HG03175 (cell line): ENCODE data around the gene DENND2A.
"Not testable (repeated sequence)": the region's sequence is repeated elsewhere in the genome, so short reads cannot be mapped to it uniquely, and the experiment has no call there.

Source experiments
- ATAC-seq: cut with Tn5 transposase; IDR thresholded peaks from one replicate; pipeline ENCODE4 v1.9.1; 2021; ENCODE audit warnings: mild to moderate bottlenecking, moderate library complexity; ENCODE audit not compliant: unreplicated experiment

The DENND2A gene

DNA sequence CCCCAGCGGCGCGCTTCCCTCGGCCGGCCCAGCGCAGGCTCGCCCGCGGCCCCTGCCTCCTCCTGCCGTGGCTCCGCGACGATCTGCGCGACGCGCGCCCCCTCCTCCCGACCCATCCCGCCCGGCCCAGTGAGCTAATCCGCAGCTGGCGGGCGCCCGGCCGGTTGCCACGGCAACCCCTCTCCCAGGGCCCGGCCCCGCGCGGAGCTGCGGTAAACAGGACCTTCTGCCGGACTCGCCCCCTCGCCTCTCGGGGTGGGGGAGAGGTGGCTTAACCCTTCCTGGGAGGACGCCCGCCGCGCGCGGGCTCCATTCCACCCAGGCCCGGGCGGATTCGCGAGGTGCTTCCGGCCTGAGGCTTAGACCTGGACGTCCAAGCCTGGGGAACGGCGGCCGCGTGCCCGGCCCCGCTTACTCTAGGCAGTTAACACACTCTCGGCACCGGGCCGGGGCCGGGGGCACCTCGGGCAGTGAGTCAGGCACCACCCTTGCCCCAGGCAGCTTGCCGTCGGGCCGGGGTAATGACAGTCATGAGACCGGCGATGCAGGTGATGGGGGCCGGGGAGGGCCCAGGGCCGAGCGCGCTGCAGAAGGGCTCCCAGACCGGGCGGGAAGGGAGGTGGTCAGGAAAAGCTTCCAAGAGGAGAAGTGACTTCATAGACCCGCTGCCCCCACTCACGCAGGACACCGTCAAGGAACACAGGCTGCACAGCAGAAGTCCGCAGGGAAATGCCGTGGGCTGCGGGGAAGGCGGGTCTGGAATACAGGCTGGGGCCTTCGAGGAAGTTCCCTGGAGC lies at the start of gene DENND2A:
TSS of gene DENND2A (minus strand) at position 87 of the 797 bp plus-strand sequence. CDS start 38,416 bp downstream, outside the sequence.
- ATAC-seq: no peak

GRCh38 chr7:140689199-140690152 lies 48.9 kb upstream of the DENND2A start:
- ATAC-seq: no peak

DNA sequence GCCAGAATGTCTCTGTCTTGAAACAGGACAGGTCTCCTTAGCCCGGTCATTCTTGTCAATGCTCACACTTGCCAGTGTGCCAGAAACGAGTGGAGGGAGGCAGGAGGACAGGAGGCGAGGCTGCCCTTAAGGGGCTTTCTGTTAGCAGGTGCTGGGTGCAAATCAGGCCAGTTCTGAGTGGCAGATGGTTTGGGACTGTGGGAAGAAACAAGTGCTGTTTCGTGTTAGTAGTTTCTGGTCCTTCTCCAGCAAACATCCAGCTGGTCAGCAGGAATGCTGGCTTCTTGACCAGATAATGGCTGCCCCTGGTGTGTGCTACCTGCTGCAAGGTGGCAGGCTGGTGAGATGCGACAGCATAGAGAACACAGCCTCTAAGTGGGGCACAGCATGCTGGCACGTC lies 47.7 kb upstream of the DENND2A start:
- no peak for ATAC-seq

DNA sequence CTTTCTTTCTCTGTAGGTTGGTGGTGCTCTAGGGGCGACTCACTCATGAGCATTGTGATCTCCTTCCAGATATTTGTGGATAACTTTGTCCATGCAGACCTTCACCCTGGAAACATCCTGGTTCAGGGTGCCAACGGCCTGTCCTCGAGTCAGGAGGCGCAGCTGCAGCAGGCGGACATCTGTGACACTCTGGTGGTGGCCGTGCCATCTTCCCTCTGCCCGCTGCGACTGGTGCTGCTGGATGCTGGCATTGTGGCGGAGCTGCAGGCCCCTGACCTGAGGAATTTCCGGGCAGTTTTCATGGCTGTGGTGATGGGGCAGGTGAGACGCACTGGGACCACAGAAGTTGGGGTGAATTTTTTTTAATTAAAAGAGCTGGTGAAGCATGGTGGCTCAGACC lies 46.3 kb upstream of the DENND2A start:
- ATAC-seq: no peak

DNA sequence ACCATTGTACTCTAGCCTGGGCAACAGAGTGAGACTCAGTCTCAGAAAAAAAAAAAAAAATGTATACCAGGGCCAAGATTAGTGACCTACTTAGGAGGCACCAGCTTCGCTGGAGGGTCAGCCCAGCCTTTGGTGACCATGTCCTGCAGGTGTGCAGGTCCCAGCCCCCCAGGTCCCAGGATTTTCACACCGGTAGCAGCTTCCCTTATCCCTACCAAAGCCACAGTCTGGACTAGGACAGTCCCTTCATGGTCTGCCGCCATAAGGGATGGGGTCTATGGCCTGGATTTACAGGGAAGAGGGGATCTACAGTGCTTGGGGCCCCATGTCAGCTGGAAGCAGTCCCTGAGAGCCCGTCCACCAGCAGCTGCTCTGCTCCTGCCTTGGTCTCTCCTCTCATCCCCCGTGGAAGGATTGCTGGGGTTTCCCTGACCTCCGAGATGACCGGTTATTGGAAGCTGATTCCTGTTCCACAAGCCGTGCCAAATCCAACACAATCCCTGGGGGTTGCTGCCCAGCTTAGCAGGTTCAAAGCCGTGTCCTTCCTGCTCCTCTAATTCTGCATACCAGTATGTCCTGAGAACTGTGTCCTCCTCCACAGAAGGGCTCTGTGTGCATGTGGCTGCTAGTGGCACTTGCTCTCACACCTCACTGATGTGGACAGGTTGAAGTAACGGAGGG lies 44.9 kb upstream of the DENND2A start:
- ATAC-seq: no peak

DNA sequence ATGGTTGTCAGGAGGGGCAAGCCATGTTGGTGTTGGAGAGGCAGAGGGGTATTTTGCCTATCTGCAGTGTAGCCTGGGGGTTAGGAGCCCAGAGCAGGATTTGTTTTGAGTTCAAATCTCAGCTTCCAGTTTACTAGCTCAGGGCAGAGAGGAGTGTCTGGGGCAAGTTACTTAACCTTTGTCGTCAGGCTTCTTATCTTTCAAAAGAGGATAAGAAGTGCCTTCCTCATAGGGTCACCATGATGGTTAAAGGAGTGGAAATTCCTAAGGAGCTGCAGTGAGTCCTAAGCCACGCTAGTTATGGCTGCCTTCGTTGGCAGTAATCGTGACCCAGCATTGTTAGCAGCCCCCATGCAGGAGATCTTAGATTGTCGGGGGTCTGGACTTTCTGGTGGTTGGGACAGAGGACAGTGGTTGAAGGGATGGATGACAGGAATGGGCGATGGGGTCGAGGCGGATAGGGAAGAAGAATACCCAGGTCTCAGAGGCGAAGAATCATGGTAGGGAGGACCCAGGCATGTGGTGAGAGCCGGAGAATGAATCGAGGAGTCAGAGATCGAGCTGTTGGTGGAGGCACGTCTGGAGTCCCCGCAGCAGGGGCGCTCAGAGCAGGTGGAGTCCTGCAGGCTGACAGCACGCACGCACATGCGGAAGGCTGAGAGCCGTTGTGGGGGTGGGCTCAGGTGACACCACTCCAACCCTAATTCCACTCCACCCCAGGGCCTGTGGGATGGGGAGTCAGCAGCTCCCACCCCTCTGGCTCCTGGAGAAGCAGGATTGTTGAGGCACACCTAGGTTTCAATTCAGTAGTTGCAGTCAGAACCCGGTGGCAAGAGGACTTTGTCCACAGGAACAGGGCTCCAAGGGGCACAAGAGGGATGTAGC lies 43.7 kb upstream of the DENND2A start:
- ATAC-seq: no peak

- no peak for ATAC-seq
Measured at GRCh38 chr7:140683657-140684056, 43.0 kb upstream of the DENND2A start.

GRCh38 chr7:140681766-140682165 lies 41.2 kb upstream of the DENND2A start:
- no peak for ATAC-seq

DNA sequence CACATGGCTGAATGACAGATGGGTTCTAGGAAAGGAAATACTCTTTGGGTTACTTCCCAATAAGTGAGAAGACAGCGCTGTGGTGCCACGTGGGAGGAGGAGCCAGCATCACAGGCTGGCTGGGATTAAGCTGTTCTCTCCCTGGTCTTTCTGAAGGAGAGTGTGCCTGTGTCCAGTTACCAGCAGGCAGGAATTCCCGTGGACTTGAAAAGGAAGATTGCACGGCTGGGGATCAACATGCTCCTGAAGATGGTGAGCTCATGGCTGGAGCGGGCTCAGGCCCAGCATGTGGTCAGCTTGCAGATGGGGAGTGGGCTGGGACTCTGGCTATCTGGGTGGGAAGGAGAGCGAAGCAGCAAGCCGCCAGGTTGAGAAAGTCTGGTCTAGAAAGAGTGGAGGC lies 40.3 kb upstream of the DENND2A start:
- no peak for ATAC-seq

GRCh38 chr7:140679186-140679585 lies 38.6 kb upstream of the DENND2A start:
- ATAC-seq: no peak

GRCh38 chr7:140678816-140679130 lies 38.2 kb upstream of the DENND2A start:
- ATAC-seq: no peak

DNA sequence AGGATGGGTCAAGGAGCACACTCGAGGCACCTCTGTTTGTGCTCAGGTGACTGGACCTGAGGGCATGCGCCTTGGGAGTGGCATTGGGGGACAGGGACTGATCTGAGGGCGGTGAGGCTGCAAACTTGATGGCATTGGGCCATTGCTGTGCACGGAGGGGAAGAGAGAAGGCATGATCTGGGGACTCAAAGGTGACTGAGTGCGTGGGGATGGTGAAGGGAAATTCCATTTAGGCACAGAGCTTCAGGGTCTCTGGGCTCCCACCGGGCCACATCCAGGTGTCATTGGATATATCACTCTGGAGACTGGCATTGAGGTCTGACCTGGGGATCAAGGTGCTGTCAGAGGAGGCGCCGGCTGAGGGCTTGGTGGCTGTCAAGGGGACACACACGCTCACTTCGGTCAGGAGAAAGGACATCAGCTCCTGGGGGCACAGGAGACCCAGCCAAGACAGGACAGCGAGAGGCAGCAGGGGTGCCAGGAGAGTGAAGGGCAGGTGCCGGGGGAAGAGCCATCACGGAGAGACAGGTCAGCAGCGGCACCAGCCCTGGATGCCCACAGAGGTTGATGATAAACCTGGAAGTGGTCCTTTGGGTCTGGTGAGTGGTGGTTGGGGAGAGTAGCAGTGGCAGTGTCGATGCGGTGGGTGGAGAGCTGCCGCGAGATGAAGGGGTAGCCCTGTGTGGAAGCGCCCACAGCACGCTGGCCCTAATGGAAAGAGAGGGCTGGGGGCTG lies 37.6 kb upstream of the DENND2A start:
- no peak for ATAC-seq

DNA sequence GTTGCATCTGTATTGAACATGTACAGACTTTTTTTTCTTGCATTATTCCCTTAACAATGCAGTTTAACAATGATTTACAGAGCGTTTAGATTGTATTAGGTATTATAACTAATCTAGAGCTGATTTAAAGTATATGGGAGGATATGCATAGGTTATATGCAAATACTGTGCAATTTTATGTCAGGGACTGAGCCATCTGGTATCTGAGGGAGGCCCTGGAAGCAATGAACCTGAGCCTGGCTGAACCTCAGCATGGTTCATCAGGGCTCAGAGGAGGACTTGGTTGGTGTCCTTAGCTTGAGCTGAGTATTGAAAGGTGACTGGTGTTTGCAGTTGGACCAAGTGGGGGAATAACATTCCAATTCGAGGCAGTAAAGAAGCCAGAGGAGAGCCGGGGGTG lies 36.9 kb upstream of the DENND2A start:
- ATAC-seq: no peak

DNA sequence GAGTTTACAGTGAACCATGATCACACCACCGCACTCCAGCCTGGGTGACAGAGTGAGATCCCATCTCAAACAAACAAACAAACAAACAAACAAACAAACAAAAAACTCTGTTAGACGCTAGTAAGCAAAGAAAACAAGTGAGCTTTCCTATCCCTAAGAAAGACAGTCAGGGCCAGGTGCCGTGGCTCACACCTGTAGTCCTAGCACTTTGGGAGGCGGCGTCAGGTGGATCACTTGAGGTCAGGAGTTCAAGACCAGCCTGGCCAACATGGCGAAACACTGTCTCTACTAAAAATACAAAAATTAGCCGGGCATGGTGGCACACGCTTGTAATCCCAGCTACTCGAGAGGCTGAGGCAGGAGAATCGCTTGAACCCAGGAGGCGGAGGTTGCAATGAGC lies 36.3 kb upstream of the DENND2A start:
- ATAC-seq: not testable (repeated sequence)

GRCh38 chr7:140676306-140676705 lies 35.7 kb upstream of the DENND2A start:
- ATAC-seq: peak; percentile 53

DNA sequence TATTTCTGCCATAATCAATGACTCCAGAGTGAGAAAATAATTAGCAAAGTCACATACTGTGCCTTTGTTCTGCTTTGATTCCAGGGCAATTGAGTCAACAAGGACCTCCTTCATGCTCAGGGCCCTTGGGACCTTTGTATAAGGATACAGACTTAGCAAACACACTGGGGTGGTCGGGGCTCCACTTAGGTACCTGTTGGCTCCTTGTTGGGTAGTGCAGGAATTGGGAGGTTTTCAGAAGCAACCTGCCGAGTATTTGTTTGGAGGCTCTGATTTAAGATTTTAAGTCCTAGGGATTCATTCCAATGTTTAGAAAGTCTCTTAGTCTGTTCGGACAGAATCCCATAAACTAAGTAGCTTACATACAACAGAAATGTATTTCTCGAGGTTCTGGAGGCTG lies 35.1 kb upstream of the DENND2A start:
- no peak for ATAC-seq

DNA sequence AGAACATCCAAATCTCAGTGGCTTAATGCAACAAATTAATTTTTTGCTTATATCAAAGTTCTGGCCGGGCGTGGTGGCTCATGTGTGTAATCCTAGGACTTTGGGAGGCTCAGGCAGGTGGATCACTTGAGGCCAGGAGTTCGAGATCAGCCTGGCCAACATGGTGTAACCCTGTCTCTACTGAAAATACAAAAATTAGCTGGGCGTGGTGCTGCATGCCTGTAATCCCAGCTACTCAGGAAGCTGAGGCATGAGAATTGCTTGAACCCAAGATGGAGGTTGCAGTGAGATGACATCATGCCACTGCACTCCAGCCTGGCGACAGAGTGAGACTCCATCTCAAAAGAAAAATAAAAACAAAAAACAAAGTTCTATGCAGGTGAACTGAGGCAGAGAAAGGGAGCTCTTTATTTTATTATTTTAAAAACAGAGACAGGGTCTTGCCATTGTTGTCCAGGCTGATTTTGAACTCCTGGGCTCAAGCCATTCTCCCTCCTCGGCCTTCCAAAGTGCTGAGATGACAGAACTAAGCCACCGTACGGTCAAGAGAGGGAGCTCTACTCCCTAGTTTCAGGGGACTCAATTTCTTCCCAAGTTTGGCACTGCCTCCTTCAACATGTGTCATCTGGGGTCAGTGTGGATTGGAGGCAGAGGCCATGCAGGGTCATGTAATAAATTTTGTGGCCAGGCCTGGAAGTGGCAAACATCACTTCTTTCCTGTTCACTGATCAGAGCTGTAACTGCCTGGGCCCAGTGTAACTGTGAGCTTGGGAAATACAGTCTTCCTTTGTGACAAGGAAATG lies 34.5 kb upstream of the DENND2A start:
- ATAC-seq: no peak

DNA sequence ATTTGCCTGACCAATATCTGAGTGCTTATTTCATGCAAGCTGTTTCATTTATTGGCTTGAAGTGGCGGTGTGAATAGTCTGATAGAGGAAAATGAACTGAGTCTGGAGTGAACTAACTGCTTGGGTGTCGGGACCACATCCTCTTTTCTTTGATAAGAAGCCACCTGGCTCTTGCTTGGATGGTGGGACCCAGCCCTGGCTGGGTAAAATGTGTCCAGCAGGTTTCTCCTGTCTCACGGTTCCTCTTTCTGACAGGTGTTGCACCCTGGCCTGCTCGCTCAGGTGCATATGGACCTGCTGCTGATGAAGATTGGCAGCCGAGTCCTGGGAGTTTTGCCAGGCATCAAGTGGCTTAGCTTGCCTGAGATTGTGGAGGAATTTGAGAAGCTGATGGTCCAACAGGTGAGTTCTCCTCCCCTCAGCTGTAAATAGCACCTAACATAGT lies 33.8 kb upstream of the DENND2A start:
- ATAC-seq: peak; percentile 36

GRCh38 chr7:140673774-140674155 lies 33.2 kb upstream of the DENND2A start:
- no peak for ATAC-seq
